ENCODE measurements around the gene DNAL4. TPM values are rescaled to one million over a fixed set of nuclear protein-coding genes. Genes with fewer than 3 reads are reported as not detected.

Gene DNAL4
- total and polyA plus RNA-seq, 4 donors: 8.2 to 14.3 (median 9.8) TPM

DNA sequence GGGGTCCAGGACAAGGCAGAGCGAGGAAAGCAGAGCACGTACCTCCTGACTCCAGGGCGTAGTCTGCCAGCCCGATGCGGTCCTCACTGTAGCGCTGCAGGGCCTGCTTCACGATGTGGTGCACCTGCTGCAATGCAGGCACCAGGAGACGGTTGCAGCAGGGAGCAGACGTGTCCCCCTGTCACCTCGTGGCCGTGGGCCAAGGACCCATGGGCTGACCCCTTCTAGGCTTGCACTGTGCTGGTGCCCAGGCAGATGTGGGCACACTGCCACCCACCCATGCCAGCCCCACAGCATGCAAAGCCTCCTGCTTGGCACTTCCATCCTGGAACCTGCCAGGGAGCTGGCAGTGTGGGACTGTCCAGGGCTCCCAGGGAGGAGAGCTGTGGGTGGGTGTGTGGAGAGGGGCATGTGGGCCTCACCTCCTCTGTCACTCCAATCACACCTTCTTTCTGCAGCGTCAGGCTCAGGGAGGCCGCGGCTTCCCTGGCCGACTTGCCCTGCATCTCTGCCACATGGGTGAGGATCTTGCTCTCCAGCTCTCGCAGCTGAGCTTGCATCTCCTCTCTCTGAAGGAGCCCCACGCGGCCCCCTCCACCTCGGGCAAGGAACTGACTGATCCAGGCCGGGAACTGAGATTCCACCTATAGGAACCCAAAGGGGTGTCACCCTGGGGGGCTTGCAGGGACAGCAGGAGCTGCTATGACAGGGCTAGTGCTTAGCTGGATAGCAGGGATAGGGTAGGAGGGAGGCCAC lies 54.5 kb downstream of the DNAL4 start:
- Histone ChIP-seq H3K27me3 (ENCODE audit: control insufficient read depth in 1 of 2, insufficient read depth in 2 of 2, low read length in 1 of 2) (no peaks in the 10 kb centered on the region), H3K4me1 (ENCODE audit: control insufficient read depth in 1 of 2, insufficient read depth in 2 of 2, low read length in 2 of 2) (no peaks in the 10 kb centered on the region), H3K36me3 (ENCODE audit: control insufficient read depth in 1 of 2, insufficient read depth in 2 of 2, low read length in 1 of 2) (peaks cover 11 to 43% of the 10 kb centered on the region in 2 donors), H3K27ac (ENCODE audit: low read depth in 1 of 2, low read length in 2 of 2) (no peak overlapping the region), H3K9me3 (ENCODE audit: control insufficient read depth, low read length) (no peaks in the 10 kb centered on the region), H3K4me3 (ENCODE audit: low read length in 2 of 2) (no peak overlapping the region)
- intact Hi-C loops (cut with DNase I): no loop called here
- WGBS, 2 donors: 83% methylated on average over 20 of the region's 20 CpGs
- ATAC-seq (ENCODE audit: low FRiP score) (peak; percentile 10), DNase-seq (no peak)

DNA sequence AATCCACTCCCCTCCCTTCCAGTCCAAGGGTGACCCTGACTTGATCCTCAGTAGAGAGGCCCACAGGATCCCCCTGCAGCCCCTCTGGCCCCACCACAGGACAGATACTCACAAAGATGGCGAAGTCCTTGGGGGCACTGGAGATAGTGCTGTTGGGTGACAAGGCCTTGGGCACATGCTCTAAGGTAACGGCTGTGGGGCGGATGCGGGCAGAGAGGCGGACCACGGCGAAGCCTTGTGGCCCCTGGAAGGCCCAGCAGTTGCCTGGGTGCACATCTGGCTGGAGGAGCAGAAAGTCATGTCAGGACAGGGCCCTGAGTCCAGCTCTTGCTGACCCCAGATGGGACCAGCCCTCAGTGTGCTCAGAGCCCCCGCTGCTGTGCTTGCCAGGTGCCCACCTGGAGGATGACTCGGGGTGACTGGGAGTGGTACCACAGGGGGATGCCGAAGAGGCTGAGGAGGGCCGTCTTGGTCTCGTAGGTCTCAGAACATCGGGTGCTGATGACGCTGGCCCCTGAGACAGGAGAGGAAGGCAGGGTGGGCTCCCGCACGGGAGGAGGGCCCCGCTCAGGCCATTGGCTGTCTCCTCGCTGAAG lies 55.4 kb downstream of the DNAL4 start:
- Histone ChIP-seq H3K27ac (ENCODE audit: low read depth in 1 of 2, low read length in 2 of 2) (no peak overlapping the region), H3K4me3 (ENCODE audit: low read length in 2 of 2) (no peak overlapping the region), H3K9me3 (ENCODE audit: control insufficient read depth, low read length) (no peaks in the 10 kb centered on the region), H3K27me3 (ENCODE audit: control insufficient read depth in 1 of 2, insufficient read depth in 2 of 2, low read length in 1 of 2) (no peaks in the 10 kb centered on the region), H3K4me1 (ENCODE audit: control insufficient read depth in 1 of 2, insufficient read depth in 2 of 2, low read length in 2 of 2) (no peaks in the 10 kb centered on the region), H3K36me3 (ENCODE audit: control insufficient read depth in 1 of 2, insufficient read depth in 2 of 2, low read length in 1 of 2) (peaks cover 11 to 43% of the 10 kb centered on the region in 2 donors)
- intact Hi-C loops (cut with DNase I): no loop called here
- ATAC-seq (ENCODE audit: low FRiP score) (no peak), DNase-seq (peak in 1 of 2 donors; percentile 32)
- WGBS, 2 donors: 91 to 94% methylated on average over 18 of the region's 18 CpGs

GRCh38 chr22:38737302-38738060 lies 56.5 kb downstream of the DNAL4 start:
- intact Hi-C loops (cut with DNase I): no loop called here
- WGBS, 2 donors: 81 to 85% methylated on average over 21 of the region's 21 CpGs
- no peak for ATAC-seq (ENCODE audit: low FRiP score)
- H3K4me1 ChIP-seq (ENCODE audit: control insufficient read depth in 1 of 2, insufficient read depth in 2 of 2, low read length in 2 of 2): no peaks in the 10 kb centered on the region
- peak in 1 of 2 donors; percentile 33 for DNase-seq
- no peak overlapping the region for H3K4me3 ChIP-seq (ENCODE audit: low read length in 2 of 2)
- no peaks in the 10 kb centered on the region for H3K9me3 ChIP-seq (ENCODE audit: control insufficient read depth, low read length)
- no peaks in the 10 kb centered on the region for H3K27me3 ChIP-seq (ENCODE audit: control insufficient read depth in 1 of 2, insufficient read depth in 2 of 2, low read length in 1 of 2)
- H3K36me3 ChIP-seq (ENCODE audit: control insufficient read depth in 1 of 2, insufficient read depth in 2 of 2, low read length in 1 of 2): peaks cover 11 to 40% of the 10 kb centered on the region in 2 donors
- H3K27ac ChIP-seq (ENCODE audit: low read depth in 1 of 2, low read length in 2 of 2): no peak overlapping the region

DNA sequence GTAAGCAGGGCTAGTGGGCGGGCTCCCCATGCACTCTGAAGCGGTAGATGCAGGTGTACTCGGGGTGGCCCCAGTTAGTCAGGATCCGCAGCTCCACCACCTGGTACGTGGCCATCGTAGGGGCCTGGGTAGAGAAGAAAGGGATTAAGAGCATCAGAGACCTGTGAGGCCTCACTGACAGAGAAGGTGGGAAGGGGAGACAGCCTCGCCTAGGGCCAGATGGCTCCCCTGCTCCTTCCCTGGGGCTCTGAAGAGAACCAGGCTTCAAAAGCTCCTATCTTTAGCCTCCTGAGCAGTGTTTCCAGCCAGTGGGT lies 57.7 kb downstream of the DNAL4 start:
- intact Hi-C loops (cut with DNase I): no loop called here

DNA sequence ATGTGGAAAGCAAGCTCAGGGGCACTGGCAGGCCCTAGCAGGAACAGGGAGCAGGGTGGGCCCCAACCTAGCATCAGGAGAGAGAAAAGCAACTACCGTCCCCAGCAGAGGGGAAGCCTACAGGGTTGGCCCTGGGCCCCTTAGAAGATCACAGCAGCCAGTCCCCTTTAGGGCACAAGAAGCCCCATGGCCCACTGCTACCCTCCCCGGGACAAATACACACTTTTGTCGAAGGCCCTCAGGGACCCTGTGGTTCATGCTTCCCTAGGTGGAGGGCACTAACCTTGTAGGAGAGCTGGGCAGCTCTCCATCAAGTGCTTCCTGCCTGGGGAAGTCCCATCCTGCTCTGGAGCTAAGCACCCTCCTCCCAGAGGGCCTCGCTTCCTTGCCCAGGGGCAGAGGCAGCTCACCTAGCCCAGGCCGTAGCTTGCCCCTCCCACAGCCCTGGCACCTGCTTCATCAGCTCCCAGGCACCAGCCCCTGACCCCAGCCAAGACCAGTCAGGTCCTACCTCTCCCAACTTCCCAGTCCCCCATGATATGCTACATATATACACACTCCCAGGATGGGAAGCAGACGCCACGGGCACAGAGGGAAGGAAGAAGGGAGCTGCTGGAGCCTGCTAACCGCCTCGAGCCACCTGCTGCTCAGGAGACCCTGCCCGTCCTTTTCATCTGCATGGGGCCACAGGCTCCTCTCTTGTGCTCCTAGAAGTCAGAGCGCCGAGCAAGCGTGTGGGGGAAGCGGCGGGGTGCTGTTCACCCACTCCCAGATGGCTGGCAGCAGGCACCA lies 58.3 kb downstream of the DNAL4 start:
- H3K36me3 ChIP-seq (ENCODE audit: control insufficient read depth in 1 of 2, insufficient read depth in 2 of 2, low read length in 1 of 2): peaks cover 9 to 28% of the 10 kb centered on the region in 2 donors
- DNase-seq: peak in 1 of 2 donors; percentile 50
- H3K4me1 ChIP-seq (ENCODE audit: control insufficient read depth in 1 of 2, insufficient read depth in 2 of 2, low read length in 2 of 2): peaks cover 0 to 3% of the 10 kb centered on the region in 2 donors
- no peaks in the 10 kb centered on the region for H3K27me3 ChIP-seq (ENCODE audit: control insufficient read depth in 1 of 2, insufficient read depth in 2 of 2, low read length in 1 of 2)
- intact Hi-C loops (cut with DNase I): no loop called here
- H3K4me3 ChIP-seq (ENCODE audit: low read length in 2 of 2): no peak overlapping the region
- 82 to 89% methylated on average over 15 of the region's 15 CpGs for WGBS, 2 donors
- no peak for ATAC-seq (ENCODE audit: low FRiP score)
- no peaks in the 10 kb centered on the region for H3K9me3 ChIP-seq (ENCODE audit: control insufficient read depth, low read length)
- H3K27ac ChIP-seq (ENCODE audit: low read depth in 1 of 2, low read length in 2 of 2): peak overlapping the region in 1 of 2 donors; percentile 16

More for the DNA sequence above, 57.7 kb downstream of the DNAL4 start:
- H3K9me3 ChIP-seq (ENCODE audit: control insufficient read depth, low read length): no peaks in the 10 kb centered on the region
- peaks cover 11 to 32% of the 10 kb centered on the region in 2 donors for H3K36me3 ChIP-seq (ENCODE audit: control insufficient read depth in 1 of 2, insufficient read depth in 2 of 2, low read length in 1 of 2)
- peak in 1 of 2 donors; percentile 44 for DNase-seq
- no peaks in the 10 kb centered on the region for H3K27me3 ChIP-seq (ENCODE audit: control insufficient read depth in 1 of 2, insufficient read depth in 2 of 2, low read length in 1 of 2)
- H3K27ac ChIP-seq (ENCODE audit: low read depth in 1 of 2, low read length in 2 of 2): no peak overlapping the region
- no peak for ATAC-seq (ENCODE audit: low FRiP score)
- WGBS, 2 donors: 84 to 87% methylated on average over 7 of the region's 7 CpGs
- H3K4me3 ChIP-seq (ENCODE audit: low read length in 2 of 2): no peak overlapping the region
- peaks cover 0 to 3% of the 10 kb centered on the region in 2 donors for H3K4me1 ChIP-seq (ENCODE audit: control insufficient read depth in 1 of 2, insufficient read depth in 2 of 2, low read length in 2 of 2)

- intact Hi-C loops (cut with DNase I): no loop called here
- DNase-seq (peak in 1 of 2 donors; percentile 23), ATAC-seq (ENCODE audit: low FRiP score) (no peak)
- Histone ChIP-seq H3K36me3 (ENCODE audit: control insufficient read depth in 1 of 2, insufficient read depth in 2 of 2, low read length in 1 of 2) (peaks cover 4 to 26% of the 10 kb centered on the region in 2 donors), H3K9me3 (ENCODE audit: control insufficient read depth, low read length) (no peaks in the 10 kb centered on the region), H3K27ac (ENCODE audit: low read depth in 1 of 2, low read length in 2 of 2) (no peak overlapping the region), H3K4me3 (ENCODE audit: low read length in 2 of 2) (no peak overlapping the region), H3K4me1 (ENCODE audit: control insufficient read depth in 1 of 2, insufficient read depth in 2 of 2, low read length in 2 of 2) (peaks cover 0 to 3% of the 10 kb centered on the region in 2 donors), H3K27me3 (ENCODE audit: control insufficient read depth in 1 of 2, insufficient read depth in 2 of 2, low read length in 1 of 2) (no peaks in the 10 kb centered on the region)
- WGBS, 2 donors: 88 to 92% methylated on average over 7 of the region's 7 CpGs
These were observed 58.8 kb downstream of the DNAL4 start for GRCh38 chr22:38735126-38735464.

- intact Hi-C loops (cut with DNase I): no loop called here
- Histone ChIP-seq H3K27ac (ENCODE audit: low read depth in 1 of 2, low read length in 2 of 2) (peak overlapping the region in 1 of 2 donors; percentile 5), H3K4me3 (ENCODE audit: low read length in 2 of 2) (no peak overlapping the region), H3K9me3 (ENCODE audit: control insufficient read depth, low read length) (no peaks in the 10 kb centered on the region), H3K27me3 (ENCODE audit: control insufficient read depth in 1 of 2, insufficient read depth in 2 of 2, low read length in 1 of 2) (no peaks in the 10 kb centered on the region), H3K4me1 (ENCODE audit: control insufficient read depth in 1 of 2, insufficient read depth in 2 of 2, low read length in 2 of 2) (peaks cover 0 to 3% of the 10 kb centered on the region in 2 donors), H3K36me3 (ENCODE audit: control insufficient read depth in 1 of 2, insufficient read depth in 2 of 2, low read length in 1 of 2) (peaks cover 4 to 24% of the 10 kb centered on the region in 2 donors)
- no peak for ATAC-seq (ENCODE audit: low FRiP score)
- WGBS, 2 donors: 85 to 87% methylated on average over 13 of the region's 13 CpGs
- DNase-seq: peak; percentile 39 to 46
These were observed 59.4 kb downstream of the DNAL4 start for GRCh38 chr22:38734421-38735100.

All from aorta (tissue), 5 donors.